Spleen (tissue), 7 donors: Measurements from ENCODE around the gene ESD.

Experiments
- CTCF ChIP-seq, 11 experiments: fragments of 200-600 bp in 7 of 11; fragments of 450-650 bp in 4 of 11; sonication (generic) in 4 of 11; IDR thresholded peaks in 8 of 11; conservative IDR thresholded peaks in 3 of 11; 1 replicate in 7 of 11; 2 replicates in 4 of 11; pipeline versions ENCODE4 v1.4.0 to v1.8.0; 2016 to 2021; ENCODE audit warnings: antibody characterized with exemption in 11 of 11, inconsistent platforms in 4 of 11, mild to moderate bottlenecking in 1 of 11
- POLR2A ChIP-seq, 3 donors: fragments of 450-650 bp; IDR thresholded peaks; one replicate each; pipeline ENCODE4 v1.5.1; 2017; ENCODE audit warnings: antibody characterized with exemption in 3 of 3, mild to moderate bottlenecking in 1 of 3
- POLR2AphosphoS5 ChIP-seq, 3 donors: sonication (generic); formaldehyde crosslinking; IDR thresholded peaks; one replicate each; pipeline ENCODE4 v1.5.1; 2017; ENCODE audit warnings: antibody characterized with exemption in 3 of 3
- donor health status: DM: no; HTN: no; CAD: no; lungs with moderate emphysema.
- donor health status: DM: no; HTN: no; CAD: no.
- donor health status: DM: no; HTN: no; CAD: no.

- TF ChIP-seq CTCF (IDR thresholded peaks at IDR 0.05 in 8 of 11, conservative IDR thresholded peaks at IDR 0.05 in 3 of 11) (no peak), POLR2A (IDR thresholded peaks at IDR 0.05) (no peak), POLR2AphosphoS5 (IDR thresholded peaks at IDR 0.05) (no peak)
Observed at GRCh38 chr13:46739447-46740098, 57.4 kb downstream of the ESD start.
